NCI-H128 (cell line): ENCODE measurements around the gene PLEKHG3.

Source experiments
- DNase-seq: peaks from one replicate; lab custom pipeline; 2025; ENCODE audit not compliant: unreplicated experiment; lab: John Stamatoyannopoulos, UW

Gene PLEKHG3

DNA sequence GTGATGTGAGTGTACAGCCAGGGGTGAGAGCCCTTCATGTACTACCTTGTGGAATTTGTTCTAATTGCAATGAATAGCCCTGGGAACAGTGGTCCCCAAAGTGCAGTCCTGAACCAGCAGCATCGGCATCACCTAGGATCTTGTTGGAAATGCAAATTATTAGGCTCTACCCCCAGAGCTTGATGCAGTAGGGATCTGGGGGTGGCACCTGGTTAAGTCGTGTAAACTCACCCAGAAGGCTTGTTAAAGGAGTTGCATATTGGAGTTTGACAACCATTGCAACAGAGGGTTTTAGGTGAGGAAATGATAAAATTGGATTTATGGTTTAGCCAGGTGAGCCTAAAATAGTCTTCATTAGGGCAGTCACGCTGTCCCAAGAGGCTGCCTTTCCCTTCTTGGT lies 73.2 kb downstream of the PLEKHG3 start:
- DNase-seq: no peak

DNA sequence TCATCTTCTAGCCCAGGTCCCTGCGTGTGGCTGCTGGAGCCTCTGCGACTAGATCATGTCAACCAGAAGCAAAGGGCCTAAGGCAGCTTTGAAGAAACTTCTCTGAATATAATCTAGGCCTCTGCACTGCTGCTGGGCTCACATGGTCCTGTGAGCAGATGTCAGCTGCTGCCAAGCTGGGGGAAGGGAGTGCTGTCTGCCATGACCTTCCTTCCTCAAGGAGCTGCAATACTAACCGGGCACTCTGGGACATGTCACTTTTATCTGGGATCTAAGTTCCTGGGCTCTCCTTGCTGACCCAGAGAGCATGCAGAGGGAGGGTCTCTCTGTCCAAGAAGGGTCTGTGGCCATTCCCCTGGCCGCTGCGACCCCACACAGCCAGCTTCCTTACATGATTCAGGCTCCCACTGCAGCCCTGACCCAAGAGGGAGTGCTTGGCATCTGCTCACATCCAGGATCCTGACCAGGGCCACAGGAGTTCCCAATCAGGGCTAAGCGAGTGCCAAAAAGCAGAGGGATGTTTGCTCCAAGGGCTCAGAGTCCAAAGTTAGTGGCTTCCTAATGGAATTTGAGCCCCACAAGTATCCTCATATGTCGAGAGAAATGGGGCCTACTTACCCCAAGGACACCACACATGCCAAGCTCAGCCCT lies 74.0 kb downstream of the PLEKHG3 start:
- no peak for DNase-seq

DNA sequence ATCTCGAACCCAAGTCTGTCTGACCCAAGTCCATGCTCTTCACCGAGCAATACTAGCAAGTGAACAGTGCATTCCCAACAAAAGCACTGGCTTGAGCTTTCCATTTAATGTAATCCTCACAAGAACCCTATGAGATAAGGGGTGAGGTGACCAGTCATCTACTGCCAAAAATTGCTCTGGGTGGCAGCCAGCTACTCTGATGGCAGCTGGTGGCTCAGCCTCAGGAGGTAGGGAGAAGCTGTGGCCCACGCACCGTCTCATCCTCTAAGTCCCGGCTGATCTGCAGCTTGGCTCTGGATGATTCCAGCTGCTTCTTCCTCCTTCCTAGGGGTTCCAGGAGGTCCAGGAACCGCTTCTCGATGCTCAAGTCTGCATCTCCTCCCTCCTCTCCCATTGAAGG lies 75.2 kb downstream of the PLEKHG3 start:
- no peak for DNase-seq

DNA sequence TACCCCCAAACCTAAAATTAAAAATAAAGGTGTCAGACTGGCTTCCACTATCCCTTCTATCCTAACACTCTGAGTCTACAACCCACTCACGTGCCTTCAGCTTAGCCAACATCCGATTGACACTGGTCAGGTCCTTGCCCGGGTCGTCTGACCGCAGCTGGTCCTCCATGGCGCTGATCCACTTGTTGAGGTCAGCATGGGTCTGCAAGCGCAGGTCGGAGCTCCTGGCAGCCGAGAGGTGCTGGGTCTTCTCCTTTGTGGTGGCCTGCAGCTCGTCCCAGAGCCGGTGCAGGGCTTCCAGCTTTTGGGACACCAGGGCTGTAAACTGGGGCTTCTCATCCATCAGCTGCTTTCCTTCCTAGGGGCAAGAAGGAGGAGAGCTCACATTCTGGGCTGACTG lies 78.0 kb downstream of the PLEKHG3 start:
- no peak for DNase-seq

DNA sequence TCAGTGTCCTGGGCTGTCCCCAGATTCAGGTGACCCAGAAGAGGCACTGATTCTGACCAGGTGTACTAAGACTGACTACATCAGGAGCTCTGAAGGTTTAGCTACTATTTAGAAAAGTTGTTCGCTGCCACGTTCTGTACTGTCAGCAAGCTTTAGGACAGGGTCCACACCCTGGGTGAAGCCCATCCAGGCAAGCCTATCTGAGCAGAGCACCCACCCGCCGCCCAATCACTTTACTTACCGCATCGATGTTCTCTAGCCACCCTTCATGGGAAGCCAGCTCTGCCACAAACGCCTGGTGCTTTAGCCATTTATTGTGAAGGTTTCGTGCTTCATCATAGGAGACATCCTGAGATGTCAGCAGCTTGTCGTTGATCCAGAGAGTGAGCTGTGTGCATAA lies 79.8 kb downstream of the PLEKHG3 start:
- DNase-seq: no peak

DNA sequence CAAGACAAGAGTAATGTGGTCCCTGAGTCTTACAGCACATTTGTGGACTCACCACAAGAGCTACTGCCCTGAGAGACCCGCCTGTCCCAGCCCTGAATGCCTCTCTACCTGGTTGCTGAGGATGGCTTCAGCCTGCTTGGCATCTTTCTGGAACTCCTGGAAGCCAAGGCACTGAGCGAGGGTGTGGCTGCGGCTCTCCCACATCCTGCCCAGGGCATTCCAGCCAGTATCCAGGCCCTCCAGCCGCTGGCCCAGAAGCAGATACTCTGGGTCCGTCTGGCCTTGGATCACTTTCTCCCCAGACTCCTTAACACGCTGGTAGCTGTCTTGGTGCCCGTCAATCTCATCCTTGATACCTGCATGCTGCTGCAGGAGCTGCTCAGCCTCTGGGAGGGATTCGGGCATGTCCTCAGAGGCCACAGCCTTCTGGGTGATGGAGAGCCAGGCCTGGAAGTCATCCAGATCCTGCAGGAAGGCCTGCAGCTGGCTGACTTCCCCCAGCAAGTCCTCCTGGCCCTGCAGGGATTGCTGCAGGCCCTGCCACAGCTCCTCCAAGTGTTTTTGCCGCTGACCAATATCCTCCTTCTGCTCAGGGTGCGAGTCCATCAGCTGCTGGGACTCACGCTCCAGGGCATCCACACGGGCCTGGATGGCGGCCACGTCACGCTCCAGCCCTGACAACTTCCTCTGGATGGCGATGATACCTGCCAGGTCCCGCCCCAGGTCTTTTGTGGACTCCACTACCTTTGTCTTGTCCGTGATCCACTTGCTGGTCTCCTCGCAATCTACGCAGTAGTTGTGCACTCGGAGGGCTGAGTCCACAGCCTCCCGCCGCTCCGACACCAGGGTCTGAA lies 82.3 kb downstream of the PLEKHG3 start:
- no peak for DNase-seq

DNA sequence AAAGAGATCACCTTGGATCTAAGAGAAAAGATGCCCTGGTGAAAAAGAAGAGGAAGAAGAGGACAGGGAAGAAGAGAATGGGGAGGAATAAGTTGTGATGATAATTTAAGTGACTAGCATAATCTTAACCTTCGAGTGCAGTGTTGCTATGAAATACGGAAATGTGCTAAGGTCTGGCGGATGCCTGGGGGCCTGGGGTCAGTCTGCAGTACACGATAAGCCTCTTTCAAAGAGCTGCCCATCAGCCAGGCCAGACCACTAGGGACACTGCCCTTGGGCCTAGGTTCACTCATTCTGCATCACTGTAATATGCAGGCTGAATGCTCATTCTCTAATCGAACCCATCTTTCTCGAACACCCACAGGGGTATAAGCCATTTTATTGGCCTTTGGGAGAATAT lies 83.4 kb downstream of the PLEKHG3 start:
- no peak for DNase-seq

DNA sequence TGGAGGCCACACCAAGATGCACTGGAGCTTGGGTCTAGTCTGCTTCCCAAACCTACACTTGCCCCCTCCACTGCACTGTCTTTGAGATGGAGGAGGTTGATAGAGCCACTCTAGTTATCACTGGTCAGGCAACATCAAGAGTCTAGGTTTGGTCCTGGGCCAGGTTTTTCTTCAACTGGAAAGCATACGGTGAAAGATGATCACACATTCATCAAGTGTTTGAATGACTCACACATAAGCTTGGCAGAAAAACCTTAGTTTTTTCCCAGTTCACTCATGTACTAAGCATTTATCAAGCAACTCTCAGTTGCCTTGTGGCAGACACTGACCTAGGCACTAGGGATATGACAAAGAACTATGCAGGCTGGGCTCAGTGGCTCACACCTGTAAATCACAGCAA lies 84.5 kb downstream of the PLEKHG3 start:
- no peak for DNase-seq

DNA sequence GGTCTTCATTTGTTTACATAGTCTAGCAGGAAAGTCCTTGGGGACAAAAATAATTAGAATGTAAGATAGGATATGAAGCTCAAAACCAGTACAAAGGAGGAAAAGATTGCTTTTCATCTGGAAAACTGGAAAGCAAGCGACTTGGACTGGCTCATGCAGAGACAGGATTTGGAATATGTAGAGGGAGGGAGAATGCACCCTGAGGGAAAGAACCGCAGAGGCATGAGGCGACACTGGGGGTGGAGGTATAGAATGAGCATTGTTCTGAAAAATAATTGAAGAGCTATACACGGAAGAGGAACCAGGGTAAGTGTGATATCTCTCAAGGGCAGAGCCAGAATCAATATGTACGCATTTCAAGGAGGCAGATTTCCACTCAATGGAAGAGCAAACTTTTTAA lies 85.5 kb downstream of the PLEKHG3 start:
- no peak for DNase-seq

DNA sequence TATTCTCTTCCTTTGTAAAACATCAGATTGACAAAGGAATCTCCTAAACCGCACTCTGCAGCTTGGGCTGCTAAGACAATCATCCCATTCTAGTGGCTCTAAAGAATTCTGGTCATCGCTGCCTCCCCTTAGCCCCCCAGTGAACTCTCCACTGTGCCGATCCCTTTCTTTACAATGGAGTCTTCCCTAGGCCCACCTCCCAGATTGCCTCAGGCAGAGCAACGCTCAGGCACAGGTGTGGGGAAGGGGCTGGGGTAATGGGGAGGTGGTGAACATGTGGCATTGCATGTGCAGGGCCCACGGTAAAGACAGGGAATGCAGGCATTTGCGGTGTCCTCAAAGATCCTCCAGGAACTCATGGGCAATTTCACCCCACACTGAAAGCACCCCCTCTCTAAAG lies 86.3 kb downstream of the PLEKHG3 start:
- DNase-seq: no peak

DNA sequence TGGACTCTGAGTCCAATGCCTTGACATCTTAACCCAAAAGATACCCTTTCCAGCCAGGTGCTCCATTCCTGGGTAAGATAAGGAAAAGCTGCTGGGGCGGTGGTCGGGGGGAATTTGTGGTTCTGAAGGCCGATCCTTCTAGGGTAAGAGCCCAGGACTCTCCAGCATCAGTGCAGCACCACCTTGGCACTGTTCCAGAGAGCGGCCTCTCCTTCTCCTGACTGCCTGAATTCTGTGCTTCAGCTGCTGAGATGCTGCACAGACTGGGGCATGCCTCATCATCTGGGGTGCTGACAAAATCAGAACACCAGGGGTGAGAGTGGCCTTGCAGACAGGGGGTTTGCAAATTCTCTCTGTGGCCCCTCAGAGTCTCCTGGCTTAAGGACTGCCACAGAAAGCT lies 88.0 kb downstream of the PLEKHG3 start:
- DNase-seq: no peak

DNA sequence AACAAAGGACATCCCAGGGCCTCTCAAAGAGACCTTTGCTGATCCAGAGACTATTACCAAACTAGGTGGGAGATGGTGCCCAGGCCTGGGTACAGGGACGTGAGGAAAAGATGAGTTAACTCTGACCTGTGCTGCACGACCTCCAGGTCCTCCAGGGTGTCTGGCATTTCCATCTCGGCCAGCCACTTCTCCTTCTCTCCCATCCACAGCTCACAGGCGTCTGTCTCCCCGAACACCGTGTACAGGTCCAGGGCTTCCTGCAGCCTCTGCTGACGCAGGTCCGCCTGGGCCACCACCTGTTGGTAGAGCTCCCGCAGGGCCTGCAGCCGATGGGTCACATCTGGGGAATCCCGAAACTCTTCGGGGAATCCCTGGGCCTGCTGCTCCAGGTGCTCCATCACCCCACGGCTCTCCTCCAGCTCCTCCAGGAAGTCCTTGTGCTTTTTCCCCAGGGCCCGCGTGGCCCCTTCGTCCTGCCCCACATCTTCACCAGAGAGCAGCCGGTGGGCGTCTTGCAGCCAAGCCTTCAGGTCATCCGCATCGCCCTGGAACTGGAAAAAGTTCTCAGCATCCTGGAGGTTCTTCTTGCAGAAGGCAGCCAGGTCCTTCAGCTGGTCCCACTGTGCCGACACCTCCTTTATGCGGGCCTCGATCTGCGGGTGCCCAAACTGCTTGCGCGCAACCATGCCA lies 88.8 kb downstream of the PLEKHG3 start:
- DNase-seq: no peak

DNA sequence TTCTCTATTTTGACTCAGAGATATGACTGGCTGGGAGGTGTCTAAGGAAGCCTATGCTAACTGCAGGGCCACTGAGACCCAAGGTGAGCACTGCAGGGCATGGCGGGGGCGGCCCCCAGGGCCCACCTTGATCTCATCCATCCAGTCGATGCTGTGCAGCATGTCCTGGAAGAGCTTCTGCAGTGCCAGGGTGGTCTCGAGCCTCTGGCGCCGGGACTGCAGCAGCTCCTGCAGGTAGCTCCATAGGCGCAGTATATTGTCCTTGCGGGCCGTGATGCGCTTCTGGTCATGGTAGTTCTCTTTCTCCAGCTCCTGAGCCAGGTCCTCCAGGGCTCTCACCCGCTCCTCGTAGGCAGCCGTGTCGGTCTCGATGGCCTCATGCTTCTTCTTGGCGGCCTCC lies 91.0 kb downstream of the PLEKHG3 start:
- DNase-seq: no peak

DNA sequence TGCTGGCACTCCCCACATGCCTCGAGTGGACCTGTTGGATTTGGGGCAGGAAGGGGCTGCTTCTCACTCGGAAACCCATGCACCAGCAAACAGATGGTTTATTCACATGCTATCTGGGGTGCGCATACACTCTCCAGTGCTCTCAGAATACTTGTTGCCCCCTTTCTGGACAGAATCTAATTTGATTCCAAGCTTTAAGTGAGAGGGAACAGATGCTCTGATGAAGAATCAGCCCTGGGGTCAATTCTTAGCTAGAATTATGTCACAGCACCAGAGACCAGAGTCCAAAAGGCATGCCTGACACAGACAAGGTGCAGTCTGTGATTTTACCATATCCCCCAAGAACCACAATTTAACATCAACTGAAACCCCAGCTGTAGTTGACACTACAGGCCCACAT lies 91.7 kb downstream of the PLEKHG3 start:
- DNase-seq: no peak

DNA sequence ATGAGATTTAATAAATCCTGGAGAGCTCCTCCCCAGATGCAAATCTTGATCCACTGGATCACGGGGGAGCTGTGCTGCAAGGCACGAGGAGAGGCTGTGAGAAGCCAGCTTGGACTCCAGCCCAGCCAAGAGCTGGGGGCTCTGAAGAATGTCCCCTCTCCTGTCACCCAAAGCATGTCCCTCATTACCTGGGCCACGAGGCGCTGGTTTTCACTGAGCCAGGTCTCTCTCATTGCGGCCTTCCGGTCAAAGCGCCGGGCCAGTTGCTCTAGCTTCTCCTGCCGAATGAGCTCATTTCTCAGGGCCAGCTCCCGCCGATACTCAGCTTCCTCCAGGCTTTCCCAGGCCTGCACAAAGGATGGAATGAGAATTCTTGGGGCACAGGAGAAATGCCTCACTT lies 92.1 kb downstream of the PLEKHG3 start:
- DNase-seq: no peak

DNA sequence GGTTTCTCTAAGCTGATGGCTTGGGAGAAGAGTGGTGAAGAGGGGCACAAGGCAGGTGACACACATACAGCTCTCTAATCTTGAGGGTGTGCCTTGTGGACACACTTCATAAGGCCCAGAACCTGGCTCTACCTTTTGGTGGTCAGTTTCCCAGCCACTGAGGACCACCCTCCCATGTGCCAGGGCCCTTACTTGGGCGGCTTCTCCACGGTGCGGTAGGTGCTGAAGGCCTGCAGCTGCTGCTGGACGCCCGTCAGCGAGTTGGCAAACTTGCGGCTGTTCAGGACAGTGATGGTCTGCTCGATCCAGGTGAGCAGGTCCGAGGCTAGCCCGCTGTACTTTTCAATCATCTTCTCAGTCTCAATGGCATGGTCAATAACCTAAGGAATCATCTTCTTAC lies 95.3 kb downstream of the PLEKHG3 start:
- DNase-seq: no peak
